ENCODE data around the gene NTMT1.

DNA sequence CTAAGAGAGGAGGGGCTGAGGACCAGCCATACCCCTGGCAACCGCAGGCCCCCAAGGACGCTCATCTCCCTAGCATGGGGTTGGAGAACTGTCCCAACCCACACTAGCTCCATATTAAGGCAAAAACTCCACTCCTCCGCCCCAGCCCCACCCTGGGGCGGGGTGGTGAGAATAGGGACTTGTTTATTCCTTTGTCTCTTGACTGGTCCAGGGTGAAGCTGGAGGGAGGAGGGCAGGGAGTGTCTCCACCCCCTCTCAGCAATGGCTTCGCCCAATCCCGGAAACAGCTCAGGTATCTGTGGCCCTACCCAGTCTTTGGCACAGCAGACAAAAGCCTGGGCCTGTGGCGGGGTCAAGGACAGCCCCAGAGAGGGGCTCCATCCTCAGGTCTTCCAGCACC is 56.4 kb downstream of the NTMT1 start:
- TF ChIP-seq, protein P1, sequence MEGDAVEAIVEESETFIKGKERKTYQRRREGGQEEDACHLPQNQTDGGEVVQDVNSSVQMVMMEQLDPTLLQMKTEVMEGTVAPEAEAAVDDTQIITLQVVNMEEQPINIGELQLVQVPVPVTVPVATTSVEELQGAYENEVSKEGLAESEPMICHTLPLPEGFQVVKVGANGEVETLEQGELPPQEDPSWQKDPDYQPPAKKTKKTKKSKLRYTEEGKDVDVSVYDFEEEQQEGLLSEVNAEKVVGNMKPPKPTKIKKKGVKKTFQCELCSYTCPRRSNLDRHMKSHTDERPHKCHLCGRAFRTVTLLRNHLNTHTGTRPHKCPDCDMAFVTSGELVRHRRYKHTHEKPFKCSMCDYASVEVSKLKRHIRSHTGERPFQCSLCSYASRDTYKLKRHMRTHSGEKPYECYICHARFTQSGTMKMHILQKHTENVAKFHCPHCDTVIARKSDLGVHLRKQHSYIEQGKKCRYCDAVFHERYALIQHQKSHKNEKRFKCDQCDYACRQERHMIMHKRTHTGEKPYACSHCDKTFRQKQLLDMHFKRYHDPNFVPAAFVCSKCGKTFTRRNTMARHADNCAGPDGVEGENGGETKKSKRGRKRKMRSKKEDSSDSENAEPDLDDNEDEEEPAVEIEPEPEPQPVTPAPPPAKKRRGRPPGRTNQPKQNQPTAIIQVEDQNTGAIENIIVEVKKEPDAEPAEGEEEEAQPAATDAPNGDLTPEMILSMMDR (IDR thresholded peaks at IDR 0.05) = no peak
- TF ChIP-seq POLR2A (IDR thresholded peaks at IDR 0.05) (no peak), POLR2AphosphoS5 (IDR thresholded peaks at IDR 0.05; ENCODE audit: insufficient read depth in 1 of 2, low read depth in 1 of 2) (no peak)
